Endothelial cell of coronary artery (primary cell): ENCODE measurements around the gene TSFM. TPM values are rescaled to one million over a fixed set of nuclear protein-coding genes. Genes with fewer than 3 reads are reported as not detected.

ENCODE experiments used
- total RNA-seq: library from RNA; depleted of rRNA; stranded (reverse); fragments of >200 nt; gene quantifications from 2 replicates; pipeline ENCODE4 v1.2.3, GENCODE V29; 2014

TSFM gene
- 18.1 and 18.8 TPM in 2 replicates for total RNA-seq

GRCh38 chr12:57782608-57783465 is at the start of gene TSFM:
TSS of gene TSFM (plus strand) at chr12:57782787. CDS start at chr12:57782802, 15 bp downstream.

GRCh38 chr12:57738661-57739237 is 43.8 kb upstream of the TSFM start, which contains the start of gene AGAP2:
TSS of gene AGAP2 (minus strand) at chr12:57738742. CDS start at chr12:57738246, 496 bp downstream.

GRCh38 chr12:57744777-57745484 is 37.7 kb upstream of the TSFM start, which contains the start of gene TSPAN31:
TSS of gene TSPAN31 (plus strand) at chr12:57745039. CDS start at chr12:57745155, 116 bp downstream.

GRCh38 chr12:57751788-57752667 is 30.6 kb upstream of the TSFM start, which contains the start of gene CDK4:
TSS of gene CDK4 (minus strand) at chr12:57752310. CDS start at chr12:57751717, 593 bp downstream.

GRCh38 chr12:57754411-57755193 is 28.0 kb upstream of the TSFM start, which contains the start of gene MARCHF9:
TSS of gene MARCHF9 (plus strand) at chr12:57755103. CDS start at chr12:57755529, 426 bp downstream.

GRCh38 chr12:57766464-57767304 is 15.9 kb upstream of the TSFM start, which contains the start of gene CYP27B1:
TSS of gene CYP27B1 (minus strand) at chr12:57767078. CDS start at chr12:57767041, 37 bp downstream.

GRCh38 chr12:57771873-57772428 is 10.6 kb upstream of the TSFM start, which contains the start of gene METTL1:
TSS of gene METTL1 (minus strand) at chr12:57772105. CDS start at chr12:57772083, 22 bp downstream.

GRCh38 chr12:57772429-57773322 is 9.9 kb upstream of the TSFM start, which contains the start of gene EEF1AKMT3:
TSS of gene EEF1AKMT3 (plus strand) at chr12:57772614. CDS start at chr12:57772725, 111 bp downstream.

GRCh38 chr12:57846577-57847319 is 64.2 kb downstream of the TSFM start, which contains the start of gene CTDSP2:
TSS of gene CTDSP2 (minus strand) at chr12:57846729. CDS start at chr12:57846435, 294 bp downstream.

Other genes starting within 250 kb of the TSFM start
- 72.8 and 90.9 TPM in 2 replicates for gene DCTN2, start 235.6 kb upstream of the TSFM start, total RNA-seq
- under 0.01 and 0.09 TPM in 2 replicates for gene KIF5A, start 232.7 kb upstream of the TSFM start, total RNA-seq
- 5.5 and 7.9 TPM in 2 replicates for gene PIP4K2C, start 191.6 kb upstream of the TSFM start, total RNA-seq
- gene DTX3, start 178.0 kb upstream of the TSFM start, total RNA-seq: 3.3 and 11.0 TPM in 2 replicates
- 1.8 and 10.7 TPM in 2 replicates for gene ARHGEF25, start 171.4 kb upstream of the TSFM start, total RNA-seq
- 0.18 and 0.94 TPM in 2 replicates for gene B4GALNT1, start 149.6 kb upstream of the TSFM start, total RNA-seq
- gene OS9, start 88.7 kb upstream of the TSFM start, total RNA-seq: 164 and 240 TPM in 2 replicates
- under 0.01 and 0.09 TPM in 2 replicates for gene AGAP2, start 44.0 kb upstream of the TSFM start, total RNA-seq
- gene TSPAN31, start 37.7 kb upstream of the TSFM start, total RNA-seq: 40.5 and 57.2 TPM in 2 replicates
- gene CDK4, start 30.5 kb upstream of the TSFM start, total RNA-seq: 108 and 143 TPM in 2 replicates
- 3.0 and 3.2 TPM in 2 replicates for gene MARCHF9, start 27.7 kb upstream of the TSFM start, total RNA-seq
- 0.38 and 0.54 TPM in 2 replicates for gene CYP27B1, start 15.7 kb upstream of the TSFM start, total RNA-seq
- 3.9 and 5.7 TPM in 2 replicates for gene METTL1, start 10.7 kb upstream of the TSFM start, total RNA-seq
- gene EEF1AKMT3, start 10.2 kb upstream of the TSFM start, total RNA-seq: 2.7 and 3.7 TPM in 2 replicates
- gene AVIL, start 35.9 kb downstream of the TSFM start, total RNA-seq: 0.63 and 1.5 TPM in 2 replicates
- 44.5 and 59.1 TPM in 2 replicates for gene CTDSP2, start 63.9 kb downstream of the TSFM start, total RNA-seq
- 6.6 and 9.1 TPM in 2 replicates for gene ATP23, start 158.8 kb downstream of the TSFM start, total RNA-seq